Brain microvascular endothelial cell (primary cell): Measurements from ENCODE around the gene CCDC183.
"Not testable (repeated sequence)": the region's sequence is repeated elsewhere in the genome, so short reads cannot be mapped to it uniquely, and the experiment has no call there.

Experiments used
- DNase-seq: peaks from one replicate; pipeline ENCODE4 v3.0.0-alpha.2; 2020
- H3K27ac ChIP-seq: fragments of 250-450 bp; sonication (Bioruptor Pico); 2 replicates; pipeline ENCODE4 v1.5.1; 2020; ENCODE audit warnings: mild to moderate bottlenecking, moderate library complexity
- H3K27me3 ChIP-seq: fragments of 250-450 bp; sonication (Bioruptor Pico); replicated peaks from 2 replicates; pipeline ENCODE4 v1.5.1; 2020; ENCODE audit warnings: mild to moderate bottlenecking
- H3K36me3 ChIP-seq: fragments of 250-450 bp; sonication (Bioruptor Pico); replicated peaks from 2 replicates; pipeline ENCODE4 v1.5.1; 2020; ENCODE audit warnings: mild to moderate bottlenecking
- H3K4me3 ChIP-seq: 2 replicates; pipeline ENCODE4 v1.5.1; 2011; ENCODE audit warnings: low read depth, mild to moderate bottlenecking, control low read depth, low read length, moderate library complexity
- CTCF ChIP-seq: IDR thresholded peaks from 2 replicates; pipeline ENCODE4 v1.5.1; 2011; ENCODE audit warnings: low read depth, mild to moderate bottlenecking, moderate library complexity, low read length, control low read depth, inconsistent platforms; ENCODE audit errors: missing control alignments
- in situ Hi-C: cut with HindIII; loops from 2 replicates; pipeline ENCODE4 v1.10.0; 2017; ENCODE audit warnings: low sequenced_read_pairs, low pct_ligation_motif_present

Gene CCDC183

GRCh38 chr9:136762221-136762691, 33.9 kb upstream of the CCDC183 start:
- Histone ChIP-seq H3K4me3 (no peak overlapping the region), H3K36me3 (no peaks in the 10 kb centered on the region), H3K27ac (no peak overlapping the region), H3K27me3 (no peaks in the 10 kb centered on the region)
- no peak for TF ChIP-seq CTCF
- in situ Hi-C loops, result no loop called here
- no peak for DNase-seq

- Histone ChIP-seq H3K27me3 (no peaks in the 10 kb centered on the region), H3K36me3 (no peaks in the 10 kb centered on the region), H3K27ac (no peak overlapping the region), H3K4me3 (no peak overlapping the region)
- DNase-seq, result no peak
- no peak for TF ChIP-seq CTCF
- in situ Hi-C loops, result no loop called here
These were observed 33.1 kb upstream of the CCDC183 start for GRCh38 chr9:136762915-136763648.

GRCh38 chr9:136763649-136764035, 32.5 kb upstream of the CCDC183 start:
- no peak overlapping the region for H3K4me3 ChIP-seq
- TF ChIP-seq CTCF, result no peak
- no peaks in the 10 kb centered on the region for H3K27me3 ChIP-seq
- no peak overlapping the region for H3K27ac ChIP-seq
- no peaks in the 10 kb centered on the region for H3K36me3 ChIP-seq
- DNase-seq, result no peak
- in situ Hi-C loops, result no loop called here

DNA sequence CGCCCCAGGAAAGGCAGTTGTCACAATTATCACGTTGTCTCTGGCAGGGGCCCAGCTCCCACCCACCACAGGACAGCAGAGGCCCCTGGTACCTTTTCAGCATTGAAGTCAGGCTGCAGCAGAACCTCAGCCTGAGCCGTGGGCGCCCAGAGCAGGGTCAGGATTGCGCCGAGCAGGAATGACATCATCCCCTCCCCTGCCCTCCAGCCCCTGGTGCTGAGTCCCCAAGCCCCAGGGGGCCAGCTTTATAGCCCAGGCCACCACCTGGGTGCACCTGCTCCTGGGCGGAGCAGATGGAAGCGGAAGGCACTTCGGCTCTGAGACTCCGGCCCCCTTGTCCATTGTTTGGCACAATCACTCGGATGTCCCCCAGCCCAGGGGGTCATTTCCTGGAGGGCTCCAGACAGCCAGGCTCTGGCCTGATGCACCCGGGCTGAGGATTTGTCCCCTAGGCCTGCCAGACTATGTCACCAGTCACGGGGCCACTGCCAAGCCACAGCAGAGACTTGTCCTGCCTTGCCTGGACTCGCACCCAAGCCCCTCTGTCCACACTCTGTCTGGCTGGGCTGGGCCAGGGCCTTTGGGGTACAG, 31.7 kb upstream of the CCDC183 start, which contains the start of gene LCN15:
TSS of gene LCN15 (minus strand) at position 218 of the 591 bp plus-strand sequence. CDS start at position 188, 30 bp downstream.
- in situ Hi-C loops, result no loop called here
- no peaks in the 10 kb centered on the region for H3K36me3 ChIP-seq
- no peak for DNase-seq
- H3K27ac ChIP-seq, result no peak within 1 kb of the TSS
- no peak for TF ChIP-seq CTCF
- no peak within 1 kb of the TSS for H3K4me3 ChIP-seq
- no peaks in the 10 kb centered on the region for H3K27me3 ChIP-seq

- in situ Hi-C loops, result no loop called here
- Histone ChIP-seq H3K4me3 (no peak overlapping the region), H3K27me3 (no peaks in the 10 kb centered on the region), H3K36me3 (no peaks in the 10 kb centered on the region), H3K27ac (no peak overlapping the region)
- TF ChIP-seq CTCF, result no peak
- no peak for DNase-seq
These were observed 31.1 kb upstream of the CCDC183 start for GRCh38 chr9:136765041-136765440.

GRCh38 chr9:136765745-136766409, 30.3 kb upstream of the CCDC183 start:
- DNase-seq, result not testable (repeated sequence)

More at GRCh38 chr9:136765745-136766409, 30.3 kb upstream of the CCDC183 start:
- H3K27ac ChIP-seq, H3K4me3 ChIP-seq, in situ Hi-C loops, H3K36me3 ChIP-seq, H3K27me3 ChIP-seq: not testable (repeated sequence)
